ENCODE results near the gene ZNF761.

- TF ChIP-seq CTCF (IDR thresholded peaks at IDR 0.05) (no peak), EZH2phosphoT487 (IDR thresholded peaks at IDR 0.05) (no peak)
Observed at GRCh38 chr19:53389978-53390377, 41.8 kb upstream of the ZNF761 start.
